ENCODE measurements around the gene C1QTNF6. TPM values are rescaled to one million over a fixed set of nuclear protein-coding genes. Genes with fewer than 3 reads are reported as not detected.

Gene C1QTNF6
- total and polyA plus RNA-seq, 2 donors (not counting 3 experiments of a cell fraction or from before 2014, with no cell fraction given): 20.2 to 27.6 TPM

DNA sequence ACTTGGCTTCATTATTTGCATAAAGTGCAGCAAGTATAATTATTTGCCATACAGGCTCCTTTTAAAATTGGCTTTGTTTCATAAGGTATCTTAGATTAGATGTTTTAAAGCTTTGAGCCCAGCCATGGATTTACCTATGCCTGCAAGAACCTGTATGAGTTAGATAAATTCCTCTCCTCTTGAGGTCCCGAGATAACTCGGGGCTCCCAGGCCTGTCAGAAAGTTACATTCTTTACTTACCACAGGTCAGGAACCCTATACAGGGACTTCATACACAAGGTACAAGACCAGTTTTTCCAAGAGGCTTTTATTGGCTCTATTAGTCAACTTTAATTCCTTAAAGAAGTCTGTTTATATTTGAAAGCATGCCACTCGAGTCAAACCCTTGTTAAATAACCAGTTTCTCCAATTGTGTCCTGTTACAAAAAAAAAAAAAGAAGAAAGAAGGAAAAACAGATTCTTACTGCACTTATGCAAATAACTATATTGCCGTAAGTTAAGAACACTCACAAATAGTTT, 2.3 kb upstream of the C1QTNF6 start:
- Histone ChIP-seq H3K27ac (ENCODE audit: insufficient read depth, low read depth, low read length) (peak overlapping the region; percentile 80), H3K36me3 (ENCODE audit: control insufficient read depth in 2 of 2, extremely low read depth in 1 of 2, insufficient read depth in 2 of 2, low read length in 2 of 2) (no peaks in the 10 kb centered on the region), H3K9me1 (replicated peaks; ENCODE audit: control insufficient read depth, extremely low read depth, insufficient read depth, low read length) (no peaks in the 10 kb centered on the region), H3K9ac (replicated peaks; ENCODE audit: extremely low read depth, insufficient read depth, low read length) (no peak overlapping the region), H3K27me3 (ENCODE audit: control insufficient read depth in 2 of 2, insufficient read depth in 2 of 2, low read length in 2 of 2) (no peaks in the 10 kb centered on the region), H3K4me1 (ENCODE audit: control insufficient read depth, extremely low read depth, insufficient read depth, low read length) (peaks cover 41% of the 10 kb centered on the region), H3K4me3 (replicated peaks in 1 of 3; ENCODE audit: insufficient read depth in 1 of 3, low read depth in 1 of 3, low read length in 3 of 3) (no peak overlapping the region), H2AFZ (ENCODE audit: low read depth, low read length) (no peak overlapping the region), H3K79me2 (ENCODE audit: control insufficient read depth, insufficient read depth, low read length) (no peaks in the 10 kb centered on the region), H4K20me1 (replicated peaks; ENCODE audit: control insufficient read depth, extremely low read depth, insufficient read depth, low read length) (no peaks in the 10 kb centered on the region), H3K4me2 (ENCODE audit: insufficient read depth, low read length) (peak overlapping the region; percentile 54), H3K9me3 (replicated peaks; ENCODE audit: control insufficient read depth, insufficient read depth, low read length) (no peaks in the 10 kb centered on the region)
- CTCF ChIA-PET: interaction anchor here (1.2 to 5.1 kb wide), 3 partner anchors 8 to 30 kb away, joined by 3 to 48 read pairs (median 4); no protein-coding TSS in a partner anchor
- dilution Hi-C loops (cut with MboI; ENCODE audit: extremely low pct_ligation_motif_present, low sequenced_read_pairs): no loop called here
- TF ChIP-seq MYC (IDR thresholded peaks at IDR 0.05; ENCODE audit: low read depth, low read length) (no peak), POLR2A (IDR thresholded peaks at IDR 0.05; ENCODE audit: low read depth, low read length) (no peak), JUN (IDR thresholded peaks at IDR 0.05; ENCODE audit: borderline replicate concordance, insufficient read depth, insufficient read length, low read depth) (no peak), EZH2 (IDR thresholded peaks at IDR 0.05; ENCODE audit: borderline replicate concordance, low read depth, low read length, severe bottlenecking) (no peak), FOS (IDR thresholded peaks at IDR 0.05; ENCODE audit: borderline replicate concordance, insufficient read depth, low read length) (no peak), GATA2 (IDR thresholded peaks at IDR 0.05; ENCODE audit: insufficient read depth, insufficient read length, low read depth, low read length) (no peak)
- TF ChIP-seq, protein P1, sequence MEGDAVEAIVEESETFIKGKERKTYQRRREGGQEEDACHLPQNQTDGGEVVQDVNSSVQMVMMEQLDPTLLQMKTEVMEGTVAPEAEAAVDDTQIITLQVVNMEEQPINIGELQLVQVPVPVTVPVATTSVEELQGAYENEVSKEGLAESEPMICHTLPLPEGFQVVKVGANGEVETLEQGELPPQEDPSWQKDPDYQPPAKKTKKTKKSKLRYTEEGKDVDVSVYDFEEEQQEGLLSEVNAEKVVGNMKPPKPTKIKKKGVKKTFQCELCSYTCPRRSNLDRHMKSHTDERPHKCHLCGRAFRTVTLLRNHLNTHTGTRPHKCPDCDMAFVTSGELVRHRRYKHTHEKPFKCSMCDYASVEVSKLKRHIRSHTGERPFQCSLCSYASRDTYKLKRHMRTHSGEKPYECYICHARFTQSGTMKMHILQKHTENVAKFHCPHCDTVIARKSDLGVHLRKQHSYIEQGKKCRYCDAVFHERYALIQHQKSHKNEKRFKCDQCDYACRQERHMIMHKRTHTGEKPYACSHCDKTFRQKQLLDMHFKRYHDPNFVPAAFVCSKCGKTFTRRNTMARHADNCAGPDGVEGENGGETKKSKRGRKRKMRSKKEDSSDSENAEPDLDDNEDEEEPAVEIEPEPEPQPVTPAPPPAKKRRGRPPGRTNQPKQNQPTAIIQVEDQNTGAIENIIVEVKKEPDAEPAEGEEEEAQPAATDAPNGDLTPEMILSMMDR (IDR thresholded peaks at IDR 0.05; ENCODE audit: extremely low read depth in 1 of 2, insufficient read depth in 1 of 2, low read depth in 1 of 2, low read length in 2 of 2): no peak
- TF ChIP-seq, protein P2, sequence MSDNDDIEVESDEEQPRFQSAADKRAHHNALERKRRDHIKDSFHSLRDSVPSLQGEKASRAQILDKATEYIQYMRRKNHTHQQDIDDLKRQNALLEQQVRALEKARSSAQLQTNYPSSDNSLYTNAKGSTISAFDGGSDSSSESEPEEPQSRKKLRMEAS (IDR thresholded peaks at IDR 0.05; ENCODE audit: insufficient read depth, insufficient read length): no peak
- DNase-seq (ENCODE audit: low read depth, low spot score) (no peak), FAIRE-seq (no peak)
- POLR2A ChIA-PET: no interaction called here
- BruUV-seq (replicated peaks): no TSS peak
- intact Hi-C loops (cut with micrococcal nuclease): no loop called here

All from endothelial cell of umbilical vein (primary cell).